Tibial artery (tissue), 4 donors: Measurements from ENCODE around the gene SCN1B.
A peak's percentile ranks its signal among the peaks of the same experiment; 100 is the strongest.
"Not testable (repeated sequence)": the region's sequence is repeated elsewhere in the genome, so short reads cannot be mapped to it uniquely, and the experiment has no call there.

Experiments used
- DNase-seq, 2 donors: peaks; one replicate each; pipeline ENCODE4 v3.0.0-alpha.2; 2019
- H3K27ac ChIP-seq, 2 donors: fragments of 200-600 bp; sonication (generic) in 1 of 2; 1 replicate in 1 of 2; 2 replicates in 1 of 2; pipeline ENCODE4 v1.5.1; 2018 to 2019; ENCODE audit warnings: mild to moderate bottlenecking in 1 of 2
- H3K27me3 ChIP-seq, 2 donors: fragments of 200-600 bp; sonication (generic) in 1 of 2; one replicate each; pipeline versions ENCODE4 v1.5.1 to v1.6.0; 2016 to 2019
- H3K36me3 ChIP-seq, 3 donors: fragments of 200-600 bp; sonication (generic) in 2 of 3; one replicate each; pipeline ENCODE4 v1.5.1; 2016 to 2019; ENCODE audit warnings: mild to moderate bottlenecking in 2 of 3
- H3K4me1 ChIP-seq, 4 donors: fragments of 200-600 bp; sonication (generic) in 2 of 4; 1 replicate in 3 of 4; 2 replicates in 1 of 4; pipeline ENCODE4 v1.5.1; 2016 to 2019
- H3K4me3 ChIP-seq, 2 donors: fragments of 200-600 bp; sonication (generic) in 1 of 2; 1 replicate in 1 of 2; 2 replicates in 1 of 2; pipeline ENCODE4 v1.5.1; 2018 to 2019; ENCODE audit warnings: mild to moderate bottlenecking in 2 of 2
- H3K9me3 ChIP-seq, 3 donors: fragments of 200-600 bp; sonication (generic) in 1 of 3; one replicate each; pipeline ENCODE4 v1.5.1; 2016 to 2019
- intact Hi-C: fragments of 100-400 bp; cut with DNase I; formaldehyde crosslinking; loops from one replicate; pipeline ENCODE4 v1.15.0; 2023; ENCODE audit warnings: low total_unique reads
- TF ChIP-seq, protein P1 (sequence below), 2 experiments: fragments of 200-600 bp in 1 of 2; fragments of 450-650 bp in 1 of 2; IDR thresholded peaks; one replicate each; pipeline ENCODE4 v1.5.1; 2017 to 2019; ENCODE audit warnings: antibody characterized with exemption in 2 of 2, mild to moderate bottlenecking in 1 of 2, moderate library complexity in 1 of 2

SCN1B gene

DNA sequence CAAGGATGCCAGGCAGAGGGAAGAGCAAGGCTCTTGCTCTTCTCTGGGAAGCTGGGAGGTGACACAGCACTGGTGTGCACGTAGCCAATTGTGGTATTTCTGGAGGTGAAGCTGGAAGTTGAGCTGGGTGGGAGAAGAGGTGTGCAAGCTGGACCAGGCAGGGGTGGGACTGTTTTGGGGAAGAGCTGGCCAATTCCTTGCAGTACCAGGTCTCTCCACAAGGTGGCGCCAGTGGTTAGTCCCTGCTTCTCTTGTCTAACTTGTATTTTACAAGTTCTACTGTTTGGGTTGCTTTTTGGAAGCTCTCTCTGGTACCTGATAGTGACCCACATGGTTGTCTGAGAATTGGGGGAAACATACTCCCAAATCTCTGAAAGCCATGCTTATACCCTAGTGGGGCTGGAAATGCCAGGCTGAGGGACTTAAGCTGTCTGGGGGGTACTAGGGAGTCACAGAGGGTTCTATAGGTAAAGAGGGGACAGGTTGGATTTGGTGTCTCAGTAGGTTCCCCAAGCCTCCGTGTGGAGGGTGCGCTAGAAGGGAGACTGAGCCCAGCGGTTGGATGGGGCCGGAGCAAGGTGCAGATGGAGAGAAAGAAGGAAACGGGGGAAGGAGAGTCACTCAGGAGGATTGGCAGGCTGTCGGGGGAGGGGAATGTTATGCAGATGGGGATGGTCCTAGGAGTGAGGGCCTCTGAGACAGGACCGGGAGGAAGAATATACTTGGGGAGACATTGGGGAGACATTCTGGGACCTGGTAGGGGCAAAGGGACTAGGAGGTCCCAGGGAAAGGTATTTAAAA lies 14.2 kb downstream of the SCN1B start:
- DNase-seq: no peak
- intact Hi-C loops: no loop called here
- peaks cover 4 to 23% (median 22%) of the 10 kb centered on the region in 4 donors for H3K4me1 ChIP-seq
- H3K27ac ChIP-seq: no peak overlapping the region
- H3K9me3 ChIP-seq: no peaks in the 10 kb centered on the region
- no peak overlapping the region for H3K4me3 ChIP-seq
- TF ChIP-seq, protein P1, sequence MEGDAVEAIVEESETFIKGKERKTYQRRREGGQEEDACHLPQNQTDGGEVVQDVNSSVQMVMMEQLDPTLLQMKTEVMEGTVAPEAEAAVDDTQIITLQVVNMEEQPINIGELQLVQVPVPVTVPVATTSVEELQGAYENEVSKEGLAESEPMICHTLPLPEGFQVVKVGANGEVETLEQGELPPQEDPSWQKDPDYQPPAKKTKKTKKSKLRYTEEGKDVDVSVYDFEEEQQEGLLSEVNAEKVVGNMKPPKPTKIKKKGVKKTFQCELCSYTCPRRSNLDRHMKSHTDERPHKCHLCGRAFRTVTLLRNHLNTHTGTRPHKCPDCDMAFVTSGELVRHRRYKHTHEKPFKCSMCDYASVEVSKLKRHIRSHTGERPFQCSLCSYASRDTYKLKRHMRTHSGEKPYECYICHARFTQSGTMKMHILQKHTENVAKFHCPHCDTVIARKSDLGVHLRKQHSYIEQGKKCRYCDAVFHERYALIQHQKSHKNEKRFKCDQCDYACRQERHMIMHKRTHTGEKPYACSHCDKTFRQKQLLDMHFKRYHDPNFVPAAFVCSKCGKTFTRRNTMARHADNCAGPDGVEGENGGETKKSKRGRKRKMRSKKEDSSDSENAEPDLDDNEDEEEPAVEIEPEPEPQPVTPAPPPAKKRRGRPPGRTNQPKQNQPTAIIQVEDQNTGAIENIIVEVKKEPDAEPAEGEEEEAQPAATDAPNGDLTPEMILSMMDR (IDR thresholded peaks at IDR 0.05): peak; percentile 77 to 92
- peaks cover 0 to 47% of the 10 kb centered on the region in 2 donors for H3K27me3 ChIP-seq
- no peaks in the 10 kb centered on the region for H3K36me3 ChIP-seq

GRCh38 chr19:35045667-35046300 lies 15.5 kb downstream of the SCN1B start:
- Histone ChIP-seq H3K4me3 (no peak overlapping the region), H3K9me3 (no peaks in the 10 kb centered on the region), H3K4me1 (peaks cover 4 to 10% (median 10%) of the 10 kb centered on the region in 4 donors), H3K27ac (no peak overlapping the region), H3K36me3 (no peaks in the 10 kb centered on the region), H3K27me3 (peaks cover 0 to 36% of the 10 kb centered on the region in 2 donors)
- TF ChIP-seq, protein P1 (IDR thresholded peaks at IDR 0.05): no peak
- intact Hi-C loops: no loop called here
- peak in 1 of 2 donors; percentile 39 for DNase-seq

- TF ChIP-seq, protein P1 (IDR thresholded peaks at IDR 0.05): no peak
- Histone ChIP-seq H3K4me1 (peaks cover under 1 to 3% (median 3%) of the 10 kb centered on the region in 4 donors), H3K36me3 (no peaks in the 10 kb centered on the region), H3K27ac (no peak overlapping the region), H3K4me3 (no peak overlapping the region), H3K9me3 (no peaks in the 10 kb centered on the region), H3K27me3 (peaks cover 0 to 29% of the 10 kb centered on the region in 2 donors)
- intact Hi-C loops: no loop called here
- DNase-seq: no peak
Observed at GRCh38 chr19:35046461-35046860, 16.2 kb downstream of the SCN1B start.

DNA sequence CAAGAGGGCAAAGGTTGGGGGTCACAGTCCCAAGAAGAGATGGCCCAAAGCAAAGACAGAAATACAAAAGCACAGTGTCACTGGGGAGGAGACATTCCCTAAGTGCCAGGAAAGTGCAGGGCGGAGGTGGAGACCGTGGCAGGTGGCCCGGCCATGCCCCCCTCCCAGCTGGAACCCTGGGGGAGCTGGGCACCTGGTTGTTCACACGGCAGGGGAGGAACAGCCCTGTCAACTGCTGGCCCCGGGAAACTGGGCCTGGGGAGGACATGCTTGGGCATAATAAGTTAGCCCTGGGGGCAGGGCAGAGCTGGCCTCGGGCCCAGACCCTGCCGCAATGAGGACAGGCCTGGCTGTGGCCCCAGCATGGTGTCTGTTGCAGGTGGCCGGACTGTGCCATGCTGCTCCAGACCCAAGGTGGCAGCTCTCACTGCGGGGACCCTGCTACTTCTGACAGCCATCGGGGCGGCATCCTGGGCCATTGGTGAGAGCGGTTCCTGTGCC lies 18.7 kb downstream of the SCN1B start:
- no peak overlapping the region for H3K27ac ChIP-seq
- H3K4me1 ChIP-seq: no peaks in the 10 kb centered on the region
- TF ChIP-seq, protein P1 (IDR thresholded peaks at IDR 0.05): no peak
- no peak overlapping the region for H3K4me3 ChIP-seq
- no peaks in the 10 kb centered on the region for H3K9me3 ChIP-seq
- no peak for DNase-seq
- peaks cover 0 to 11% of the 10 kb centered on the region in 2 donors for H3K27me3 ChIP-seq
- H3K36me3 ChIP-seq: no peaks in the 10 kb centered on the region
- intact Hi-C loops: no loop called here

GRCh38 chr19:35049456-35049855 lies 19.2 kb downstream of the SCN1B start:
- Histone ChIP-seq H3K27me3 (peaks cover 0 to 9% of the 10 kb centered on the region in 2 donors), H3K9me3 (no peaks in the 10 kb centered on the region), H3K36me3 (no peaks in the 10 kb centered on the region), H3K27ac (no peak overlapping the region), H3K4me1 (no peaks in the 10 kb centered on the region), H3K4me3 (no peak overlapping the region)
- DNase-seq: no peak
- intact Hi-C loops: no loop called here
- TF ChIP-seq, protein P1 (IDR thresholded peaks at IDR 0.05): no peak

- H3K4me1 ChIP-seq, DNase-seq, H3K27ac ChIP-seq, H3K4me3 ChIP-seq, intact Hi-C loops, H3K9me3 ChIP-seq, H3K36me3 ChIP-seq: not testable (repeated sequence)
- peaks cover 0 to 17% of the 10 kb centered on the region in 2 donors for H3K27me3 ChIP-seq
Observed at GRCh38 chr19:35050662-35051061, 20.4 kb downstream of the SCN1B start.

GRCh38 chr19:35051268-35051667 lies 21.0 kb downstream of the SCN1B start:
- DNase-seq, intact Hi-C loops, H3K27ac ChIP-seq, H3K4me1 ChIP-seq, H3K4me3 ChIP-seq, H3K36me3 ChIP-seq, H3K9me3 ChIP-seq: not testable (repeated sequence)
- peaks cover 0 to 23% of the 10 kb centered on the region in 2 donors for H3K27me3 ChIP-seq
